HG03378 (cell line): Measurements from ENCODE around the gene ZBTB39.
"Not testable (repeated sequence)": the region's sequence is repeated elsewhere in the genome, so short reads cannot be mapped to it uniquely, and the experiment has no call there.

Source experiments
- ATAC-seq: cut with Tn5 transposase; IDR thresholded peaks from one replicate; pipeline ENCODE4 v1.9.1; 2021; ENCODE audit warnings: mild to moderate bottlenecking, moderate library complexity; ENCODE audit not compliant: unreplicated experiment

Gene ZBTB39

GRCh38 chr12:56980941-56981530 lies 25.3 kb downstream of the ZBTB39 start:
- no peak for ATAC-seq

- ATAC-seq, result no peak
Observed at GRCh38 chr12:56980268-56980667, 26.1 kb downstream of the ZBTB39 start.

GRCh38 chr12:56979628-56980027 lies 26.7 kb downstream of the ZBTB39 start:
- no peak for ATAC-seq

- no peak for ATAC-seq
Observed at GRCh38 chr12:56978397-56979138, 27.8 kb downstream of the ZBTB39 start.

- ATAC-seq, result not testable (repeated sequence)
Observed at GRCh38 chr12:56977361-56977760, 29.0 kb downstream of the ZBTB39 start.

- not testable (repeated sequence) for ATAC-seq
Observed at GRCh38 chr12:56974224-56974623, 32.1 kb downstream of the ZBTB39 start.

- not testable (repeated sequence) for ATAC-seq
Observed at GRCh38 chr12:56968910-56969309, 37.4 kb downstream of the ZBTB39 start.

GRCh38 chr12:56965997-56966642 lies 40.2 kb downstream of the ZBTB39 start:
- not testable (repeated sequence) for ATAC-seq

- ATAC-seq, result not testable (repeated sequence)
Observed at GRCh38 chr12:56965124-56965523, 41.2 kb downstream of the ZBTB39 start.

- ATAC-seq, result not testable (repeated sequence)
Observed at GRCh38 chr12:56963557-56963956, 42.8 kb downstream of the ZBTB39 start.

- ATAC-seq, result not testable (repeated sequence)
Observed at GRCh38 chr12:56962247-56962646, 44.1 kb downstream of the ZBTB39 start.

GRCh38 chr12:56958422-56958821 lies 47.9 kb downstream of the ZBTB39 start:
- ATAC-seq, result no peak

GRCh38 chr12:56957229-56958052 lies 48.9 kb downstream of the ZBTB39 start, which contains the start of gene RDH16:
Gene RDH16 (minus strand): TSS chr12:56957608. CDS start chr12:56957462, 146 bp downstream.
- ATAC-seq, result no peak

- no peak for ATAC-seq
Observed at GRCh38 chr12:56955631-56956256, 50.6 kb downstream of the ZBTB39 start.

- ATAC-seq, result no peak
Observed at GRCh38 chr12:56954958-56955355, 51.4 kb downstream of the ZBTB39 start.

- ATAC-seq, result no peak
Observed at GRCh38 chr12:56954057-56954957, 52.0 kb downstream of the ZBTB39 start.

GRCh38 chr12:56953314-56953713 lies 53.0 kb downstream of the ZBTB39 start:
- no peak for ATAC-seq

- ATAC-seq, result no peak
Observed at GRCh38 chr12:56951582-56952339, 54.6 kb downstream of the ZBTB39 start.

- ATAC-seq, result no peak
Observed at GRCh38 chr12:56948881-56949280, 57.5 kb downstream of the ZBTB39 start.
